AG04449 (cell line): ENCODE measurements around the gene P2RY13.

Experiments used
- CTCF ChIA-PET: fragments of 350-600 bp; formaldehyde crosslinking; extraction: SDS; loops from one replicate; lab custom pipeline; 2021; ENCODE audit warnings: antibody characterized with exemption; lab: Yijun Ruan, JAX
- POLR2A ChIA-PET: fragments of 400-600, 350-600 bp; formaldehyde crosslinking; extraction: SDS; loops from one replicate; lab custom pipeline; 2020; ENCODE audit warnings: antibody characterized with exemption, inconsistent platforms; lab: Yijun Ruan, JAX
- DNase-seq: peaks from one replicate; pipeline ENCODE4 v3.0.0-alpha.2; 2010; ENCODE audit warnings: low read depth, low spot score
- H3K4me3 ChIP-seq: 2 replicates; pipeline ENCODE4 v1.5.1; 2011; ENCODE audit warnings: low read depth, mild to moderate bottlenecking, control low read depth, low read length
- TF ChIP-seq, protein P1 (sequence below): IDR thresholded peaks from one replicate; pipeline ENCODE4 v1.5.1; 2011; ENCODE audit warnings: mild to moderate bottlenecking, moderate library complexity, low read length, control low read depth, inconsistent platforms; ENCODE audit not compliant: insufficient read depth; ENCODE audit errors: missing control alignments

Gene P2RY13

DNA sequence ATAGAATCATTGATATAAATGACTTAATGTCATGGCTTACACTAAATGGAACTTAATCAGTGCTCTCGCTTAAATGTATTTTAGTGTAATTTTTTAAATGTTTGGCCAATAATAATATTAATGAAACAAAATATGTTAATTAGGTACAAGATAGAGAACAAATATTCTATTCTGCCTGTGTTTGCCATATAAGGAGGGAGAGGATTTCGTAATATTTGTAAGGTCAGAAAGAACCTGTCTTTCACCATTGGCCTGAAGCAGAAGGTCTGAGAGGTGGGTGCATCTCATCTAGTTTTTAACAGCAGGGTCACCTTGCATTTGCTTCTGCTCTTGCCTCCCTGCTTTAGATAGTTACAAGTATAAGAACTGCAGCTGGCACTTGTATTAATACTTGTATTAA lies 15.2 kb downstream of the P2RY13 start:
- POLR2A ChIA-PET, result no interaction called here
- CTCF ChIA-PET, result interaction anchor here (10.6 kb wide), 1 partner anchor 12 kb away, joined by 94 read pairs; the partner anchor contains the start of gene P2RY13

DNA sequence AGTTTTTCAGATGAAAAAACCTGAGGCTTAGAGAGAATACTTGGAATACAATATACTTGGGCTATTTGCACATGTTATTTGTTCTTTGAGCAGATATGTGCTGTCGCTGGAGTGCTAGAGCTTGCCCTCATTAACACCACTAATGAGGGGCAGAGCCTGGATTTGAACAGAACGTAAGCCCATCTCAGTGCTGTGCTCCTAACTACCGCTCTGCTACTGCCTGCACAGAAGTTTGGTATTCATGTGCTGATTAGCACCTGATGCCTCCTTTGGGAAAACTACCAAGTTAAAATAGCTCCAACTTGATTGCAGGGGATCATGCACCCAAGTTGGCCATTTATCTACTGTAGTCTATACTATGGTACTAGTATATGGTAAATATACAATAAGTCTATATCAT lies 16.4 kb downstream of the P2RY13 start:
- TF ChIP-seq, protein P1, sequence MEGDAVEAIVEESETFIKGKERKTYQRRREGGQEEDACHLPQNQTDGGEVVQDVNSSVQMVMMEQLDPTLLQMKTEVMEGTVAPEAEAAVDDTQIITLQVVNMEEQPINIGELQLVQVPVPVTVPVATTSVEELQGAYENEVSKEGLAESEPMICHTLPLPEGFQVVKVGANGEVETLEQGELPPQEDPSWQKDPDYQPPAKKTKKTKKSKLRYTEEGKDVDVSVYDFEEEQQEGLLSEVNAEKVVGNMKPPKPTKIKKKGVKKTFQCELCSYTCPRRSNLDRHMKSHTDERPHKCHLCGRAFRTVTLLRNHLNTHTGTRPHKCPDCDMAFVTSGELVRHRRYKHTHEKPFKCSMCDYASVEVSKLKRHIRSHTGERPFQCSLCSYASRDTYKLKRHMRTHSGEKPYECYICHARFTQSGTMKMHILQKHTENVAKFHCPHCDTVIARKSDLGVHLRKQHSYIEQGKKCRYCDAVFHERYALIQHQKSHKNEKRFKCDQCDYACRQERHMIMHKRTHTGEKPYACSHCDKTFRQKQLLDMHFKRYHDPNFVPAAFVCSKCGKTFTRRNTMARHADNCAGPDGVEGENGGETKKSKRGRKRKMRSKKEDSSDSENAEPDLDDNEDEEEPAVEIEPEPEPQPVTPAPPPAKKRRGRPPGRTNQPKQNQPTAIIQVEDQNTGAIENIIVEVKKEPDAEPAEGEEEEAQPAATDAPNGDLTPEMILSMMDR, result no peak
- H3K4me3 ChIP-seq, result no peak overlapping the region
- ChIA-PET POLR2A (no interaction called here), CTCF (interaction anchor here (1.3 to 10.6 kb wide), 2 partner anchors 13 to 21 kb away, joined by 5 to 94 read pairs; partner anchors contain the start of gene P2RY13)
- DNase-seq, result no peak

More for the DNA sequence above, 15.2 kb downstream of the P2RY13 start:
- no peak for DNase-seq
- TF ChIP-seq, protein P1, result no peak
- no peak overlapping the region for H3K4me3 ChIP-seq

DNA sequence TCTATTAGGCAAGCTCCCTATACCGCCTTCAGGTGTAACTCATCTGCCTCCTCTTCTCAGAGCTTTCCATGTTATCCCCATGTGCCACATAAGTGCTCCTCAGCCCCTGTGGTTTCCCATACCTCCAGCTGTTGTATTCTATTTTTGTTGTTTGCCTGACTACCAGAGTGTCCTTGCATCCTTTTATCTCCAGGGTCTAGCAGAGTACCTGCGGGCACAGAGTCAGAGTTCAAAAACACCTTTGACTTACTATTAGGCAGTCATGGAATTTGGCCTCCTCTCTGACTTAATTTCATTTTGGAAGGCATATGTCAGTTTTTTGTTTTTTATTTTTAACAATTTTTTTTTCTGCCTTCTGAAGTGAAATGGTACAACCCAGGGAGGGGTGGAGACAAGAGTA lies 19.8 kb downstream of the P2RY13 start:
- no peak overlapping the region for H3K4me3 ChIP-seq
- POLR2A ChIA-PET, result no interaction called here
- CTCF ChIA-PET, result interaction anchor here (1.1 to 10.6 kb wide), 2 partner anchors 17 to 141 kb away, joined by 3 to 94 read pairs; partner anchors contain the start of gene P2RY13
- TF ChIP-seq, protein P1, result no peak
- DNase-seq, result no peak

DNA sequence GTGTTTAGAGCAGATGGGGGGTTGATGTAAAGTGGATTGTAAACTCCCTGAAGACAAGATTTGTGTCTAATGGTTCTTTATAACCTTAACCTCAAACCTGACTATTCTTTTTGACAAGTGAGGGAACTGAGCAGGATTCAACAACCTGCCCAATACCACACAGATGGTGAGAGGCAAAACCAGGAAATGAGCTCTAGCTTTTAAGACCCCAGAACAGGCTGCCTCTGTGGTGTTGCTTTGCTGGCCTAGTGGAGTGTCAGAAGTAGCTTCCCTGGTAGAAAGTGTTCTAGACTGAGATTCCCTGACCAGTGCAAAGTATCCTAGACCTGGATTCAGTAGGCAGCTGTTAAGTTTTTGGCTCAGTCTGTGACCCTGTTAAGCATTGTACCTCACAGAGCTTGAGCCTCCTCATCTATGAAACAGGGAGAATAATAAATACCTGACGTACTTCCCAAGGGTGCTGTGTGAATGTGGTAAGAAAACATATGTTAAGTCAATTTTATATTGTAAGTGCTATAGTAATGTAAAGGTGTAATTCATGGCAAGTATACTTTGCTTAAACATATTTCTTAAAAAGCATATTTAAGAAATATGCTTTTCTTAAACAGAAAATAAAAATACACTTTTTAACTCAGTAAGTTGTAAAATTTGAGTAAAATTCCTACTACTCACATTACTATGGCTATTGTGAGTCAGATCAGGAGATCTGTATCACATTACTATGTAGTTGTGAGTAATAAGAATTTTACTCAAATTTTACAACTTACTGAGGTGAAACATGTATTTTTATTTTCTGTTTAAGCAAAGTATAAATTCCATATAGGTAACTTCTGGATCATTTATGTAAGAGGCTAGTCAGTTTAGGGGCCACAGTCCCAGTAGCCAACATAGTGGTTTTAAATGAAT lies 21.5 kb downstream of the P2RY13 start:
- ChIA-PET POLR2A (no interaction called here), CTCF (interaction anchor here (0.8 to 2.7 kb wide), 7 partner anchors 13 to 609 kb away, joined by 3 to 22 read pairs (median 3); no protein-coding TSS in a partner anchor)
- DNase-seq, result no peak

DNA sequence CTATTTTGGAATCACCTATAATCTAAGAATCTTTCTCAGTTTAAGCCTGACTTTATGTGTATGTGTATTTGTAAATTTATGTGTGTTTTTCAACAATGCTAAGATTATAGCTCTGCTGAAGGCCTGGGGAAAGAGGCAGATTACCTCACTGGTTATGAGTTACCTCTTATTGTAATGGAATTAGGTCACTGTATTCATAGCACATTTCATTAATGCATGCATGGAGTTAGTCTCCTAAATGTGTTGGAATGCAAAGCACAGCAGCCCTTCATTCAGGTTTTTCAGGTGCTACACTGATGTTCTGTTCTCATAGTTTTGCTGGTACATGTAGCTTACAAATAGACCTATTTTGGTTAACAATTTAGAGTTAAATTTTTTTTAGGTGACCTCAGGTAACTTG lies 22.2 kb downstream of the P2RY13 start:
- POLR2A ChIA-PET, result no interaction called here
- H3K4me3 ChIP-seq, result no peak overlapping the region
- TF ChIP-seq, protein P1, result no peak
- DNase-seq, result no peak
- CTCF ChIA-PET, result interaction anchor here (1.1 to 2.7 kb wide), 7 partner anchors 12 to 610 kb away, joined by 3 to 22 read pairs (median 3); no protein-coding TSS in a partner anchor

More for the DNA sequence above, 21.5 kb downstream of the P2RY13 start:
- H3K4me3 ChIP-seq, result no peak overlapping the region
- TF ChIP-seq, protein P1, result no peak
